Colonic mucosa (tissue), 4 donors: Measurements from ENCODE around the gene NF2. TPM values are rescaled to one million over a fixed set of nuclear protein-coding genes. Genes with fewer than 3 reads are reported as not detected.

Source experiments
- DNase-seq: peaks from one replicate; pipeline ENCODE4 v3.0.0-alpha.2; 2020
- H3K27ac ChIP-seq: fragments of 200-600 bp; one replicate; pipeline ENCODE4 v1.8.0; 2021
- H3K27me3 ChIP-seq: fragments of 200-600 bp; one replicate; pipeline ENCODE4 v1.8.0; 2021
- H3K36me3 ChIP-seq: fragments of 200-600 bp; one replicate; pipeline ENCODE4 v1.8.0; 2021
- H3K4me1 ChIP-seq: fragments of 200-600 bp; one replicate; pipeline ENCODE4 v1.8.0; 2021; ENCODE audit warnings: mild to moderate bottlenecking
- H3K4me3 ChIP-seq: fragments of 200-600 bp; one replicate; pipeline ENCODE4 v1.8.0; 2021
- H3K9ac ChIP-seq, 2 donors: one replicate each; pipeline ENCODE4 v1.7.0; 2013; ENCODE audit warnings: control low read depth in 2 of 2, low read depth in 2 of 2, low read length in 2 of 2
- H3K9me3 ChIP-seq: fragments of 200-600 bp; one replicate; pipeline ENCODE4 v1.8.0; 2021
- CTCF ChIP-seq: fragments of 200-600 bp; IDR thresholded peaks from one replicate; pipeline ENCODE4 v1.8.0; 2022; ENCODE audit warnings: antibody characterized with exemption, mild to moderate bottlenecking
- intact Hi-C: fragments of 100-400 bp; cut with DNase I; formaldehyde crosslinking; loops from one replicate; pipeline ENCODE4 v1.14.1; 2022
- total RNA-seq, 2 donors: library from RNA; stranded (reverse); fragmentation: NEBNext Ultra II Directional in 1 of 2; extraction: Animal tissue kit (Norgen Biotek cat#: 25700) in 1 of 2; gene quantifications; one replicate each; pipeline ENCODE4 v1.2.1, GENCODE V29; 2021
- donor health status: healthy.
- donor health status: DM: no; HTN: no; CAD: no.
- donor health status: DM: no; HTN: no; CAD: no.

Gene NF2
- total RNA-seq, 2 donors from 2014 or later = 33.5 to 51.0 TPM

GRCh38 chr22:29742326-29742725, 138.9 kb downstream of the NF2 start:
- no peaks in the 10 kb centered on the region for H3K9me3 ChIP-seq
- no peak overlapping the region for H3K4me3 ChIP-seq
- H3K4me1 ChIP-seq = no peaks in the 10 kb centered on the region
- TF ChIP-seq CTCF = no peak
- no peak for DNase-seq
- no peak overlapping the region for H3K9ac ChIP-seq
- H3K27me3 ChIP-seq = no peaks in the 10 kb centered on the region
- no peak overlapping the region for H3K27ac ChIP-seq
- H3K36me3 ChIP-seq = no peaks in the 10 kb centered on the region
- intact Hi-C loops = no loop called here

GRCh38 chr22:29744902-29745301, 141.5 kb downstream of the NF2 start:
- Histone ChIP-seq H3K27ac (no peak overlapping the region), H3K9me3 (no peaks in the 10 kb centered on the region), H3K9ac (no peak overlapping the region), H3K36me3 (no peaks in the 10 kb centered on the region), H3K27me3 (no peaks in the 10 kb centered on the region), H3K4me3 (no peak overlapping the region), H3K4me1 (no peaks in the 10 kb centered on the region)
- intact Hi-C loops = no loop called here
- TF ChIP-seq CTCF = no peak
- peak; percentile 32 for DNase-seq

GRCh38 chr22:29747832-29748231, 144.4 kb downstream of the NF2 start:
- no peaks in the 10 kb centered on the region for H3K9me3 ChIP-seq
- H3K9ac ChIP-seq = no peak overlapping the region
- DNase-seq = no peak
- intact Hi-C loops = no loop called here
- H3K27ac ChIP-seq = no peak overlapping the region
- no peaks in the 10 kb centered on the region for H3K36me3 ChIP-seq
- H3K4me3 ChIP-seq = no peak overlapping the region
- no peaks in the 10 kb centered on the region for H3K27me3 ChIP-seq
- no peak for TF ChIP-seq CTCF
- H3K4me1 ChIP-seq = no peaks in the 10 kb centered on the region

Other genes with a start within 250 kb of the NF2 start
- 100 to 1,000 TPM in 1 of 2 donors, 10 to 100 TPM in 1; 90.4 to 120 TPM for gene AP1B1, start 215.1 kb upstream of the NF2 start, total RNA-seq
- gene RFPL1, start 165.1 kb upstream of the NF2 start, total RNA-seq = not detected
- under 1 TPM; 0.42 TPM for gene NEFH, start 123.4 kb upstream of the NF2 start, total RNA-seq
- 10 to 100 TPM; 19.9 to 33.5 TPM for gene THOC5, start 49.9 kb upstream of the NF2 start, total RNA-seq
- 10 to 100 TPM; 65.1 to 72.7 TPM for gene NIPSNAP1, start 22.5 kb upstream of the NF2 start, total RNA-seq
- gene CABP7, start 116.4 kb downstream of the NF2 start, total RNA-seq = under 1 TPM in 1 of 2 donors, not detected in 1; 0.50 TPM
- gene ZMAT5, start 163.4 kb downstream of the NF2 start, total RNA-seq = 10 to 100 TPM; 11.9 to 14.3 TPM
- gene UQCR10, start 163.7 kb downstream of the NF2 start, total RNA-seq = 100 to 1,000 TPM; 171 to 217 TPM
- 10 to 100 TPM; 52.8 to 77.0 TPM for gene ASCC2, start 234.6 kb downstream of the NF2 start, total RNA-seq